ENCODE results near the gene PNKD.
A peak's percentile ranks its signal among the peaks of the same experiment; 100 is the strongest.

PNKD gene

GRCh38 chr2:218290316-218291261 is 20.3 kb downstream of the PNKD start:
- Histone ChIP-seq H4K91ac (ENCODE audit: low read depth, low read length) (peak overlapping the region; percentile 62), H3K27me3 (ENCODE audit: insufficient read depth, low read length) (no peaks in the 10 kb centered on the region), H3K9me3 (ENCODE audit: insufficient read depth, low read depth, low read length) (no peaks in the 10 kb centered on the region), H4K12ac (ENCODE audit: low read depth, low read length) (no peak overlapping the region), H3K4me2 (ENCODE audit: low read length) (peak overlapping the region; percentile 71), H3K14ac (ENCODE audit: low read length) (peak overlapping the region; percentile 41), H2BK120ac (ENCODE audit: insufficient read depth, low read length, poor library complexity) (peak overlapping the region; percentile 74), H3K79me1 (ENCODE audit: low read length) (peaks cover 45% of the 10 kb centered on the region), H3K23ac (ENCODE audit: low read length) (no peak overlapping the region), H2BK12ac (ENCODE audit: low read length) (peak overlapping the region; percentile 46), H3K4me1 (ENCODE audit: control insufficient read depth in 1 of 2, insufficient read depth in 2 of 2, low read length in 2 of 2) (peaks cover 55 to 63% of the 10 kb centered on the region in 2 experiments), H3K4me3 (ENCODE audit: low read depth, low read length) (peak overlapping the region; percentile 9), H4K8ac (ENCODE audit: low read depth, low read length) (peak overlapping the region; percentile 61), H3K27ac (ENCODE audit: low read depth, low read length) (peak overlapping the region; percentile 54), H3K4ac (ENCODE audit: low read depth, low read length) (peak overlapping the region; percentile 51), H2AFZ (ENCODE audit: insufficient read depth, low read length, poor library complexity) (no peak overlapping the region), H3K79me2 (ENCODE audit: control insufficient read depth, insufficient read depth, low read length, poor library complexity) (peaks cover 30% of the 10 kb centered on the region), H3K36me3 (ENCODE audit: control insufficient read depth in 1 of 2, insufficient read depth in 2 of 2, low read length in 2 of 2) (no peaks in the 10 kb centered on the region), H3K9ac (ENCODE audit: low read length) (no peak overlapping the region), H2AK5ac (ENCODE audit: low read length) (peak overlapping the region; percentile 86), H2BK5ac (ENCODE audit: low read depth, low read length, poor library complexity) (peak overlapping the region; percentile 81), H3K18ac (ENCODE audit: low read length) (peak overlapping the region; percentile 84)
- no peak for DNase-seq
- WGBS (ENCODE audit: extremely low coverage, insufficient coverage, insufficient read length): no CpG with 5 or more reads among the region's 12 CpGs

- WGBS (ENCODE audit: extremely low coverage, insufficient coverage, insufficient read length): no CpG with 5 or more reads among the region's 12 CpGs
- Histone ChIP-seq H2BK5ac (ENCODE audit: low read depth, low read length, poor library complexity) (peak overlapping the region; percentile 81), H3K18ac (ENCODE audit: low read length) (peak overlapping the region; percentile 88), H4K91ac (ENCODE audit: low read depth, low read length) (peak overlapping the region; percentile 83), H3K9ac (ENCODE audit: low read length) (peak overlapping the region; percentile 86), H3K4me3 (ENCODE audit: low read depth, low read length) (peak overlapping the region; percentile 77), H3K79me1 (ENCODE audit: low read length) (peaks cover 38% of the 10 kb centered on the region), H3K79me2 (ENCODE audit: control insufficient read depth, insufficient read depth, low read length, poor library complexity) (peaks cover 22% of the 10 kb centered on the region), H3K23ac (ENCODE audit: low read length) (no peak overlapping the region), H2BK120ac (ENCODE audit: insufficient read depth, low read length, poor library complexity) (peak overlapping the region; percentile 39), H3K36me3 (ENCODE audit: control insufficient read depth in 1 of 2, insufficient read depth in 2 of 2, low read length in 2 of 2) (no peaks in the 10 kb centered on the region), H3K14ac (ENCODE audit: low read length) (peak overlapping the region; percentile 82), H3K27ac (ENCODE audit: low read depth, low read length) (peak overlapping the region; percentile 54), H3K4me2 (ENCODE audit: low read length) (peak overlapping the region; percentile 71), H4K8ac (ENCODE audit: low read depth, low read length) (peak overlapping the region; percentile 47), H3K4me1 (ENCODE audit: control insufficient read depth in 1 of 2, insufficient read depth in 2 of 2, low read length in 2 of 2) (peaks cover 46 to 57% of the 10 kb centered on the region in 2 experiments), H3K9me3 (ENCODE audit: insufficient read depth, low read depth, low read length) (no peaks in the 10 kb centered on the region), H2AK5ac (ENCODE audit: low read length) (peak overlapping the region; percentile 86), H2BK12ac (ENCODE audit: low read length) (peak overlapping the region; percentile 46), H3K4ac (ENCODE audit: low read depth, low read length) (peak overlapping the region; percentile 51), H4K12ac (ENCODE audit: low read depth, low read length) (peak overlapping the region; percentile 55), H3K27me3 (ENCODE audit: insufficient read depth, low read length) (no peaks in the 10 kb centered on the region), H2AFZ (ENCODE audit: insufficient read depth, low read length, poor library complexity) (peak overlapping the region; percentile 5)
- no peak for DNase-seq
Measured at GRCh38 chr2:218291318-218292047, 21.2 kb downstream of the PNKD start.

- Histone ChIP-seq H3K14ac (ENCODE audit: low read length) (peak within 1 kb of the TSS; percentile 82), H3K23ac (ENCODE audit: low read length) (no peak within 1 kb of the TSS), H2AFZ (ENCODE audit: insufficient read depth, low read length, poor library complexity) (peak within 1 kb of the TSS; percentile 5), H4K8ac (ENCODE audit: low read depth, low read length) (peak within 1 kb of the TSS; percentile 47), H3K27ac (ENCODE audit: low read depth, low read length) (peak within 1 kb of the TSS; percentile 54), H4K12ac (ENCODE audit: low read depth, low read length) (peak within 1 kb of the TSS; percentile 55), H3K4me1 (ENCODE audit: control insufficient read depth in 1 of 2, insufficient read depth in 2 of 2, low read length in 2 of 2) (peaks cover 41 to 50% of the 10 kb centered on the region in 2 experiments), H3K4me3 (ENCODE audit: low read depth, low read length) (peak within 1 kb of the TSS; percentile 77), H3K36me3 (ENCODE audit: control insufficient read depth in 1 of 2, insufficient read depth in 2 of 2, low read length in 2 of 2) (no peaks in the 10 kb centered on the region), H4K91ac (ENCODE audit: low read depth, low read length) (peak within 1 kb of the TSS; percentile 83), H2BK12ac (ENCODE audit: low read length) (peak within 1 kb of the TSS; percentile 25), H3K79me1 (ENCODE audit: low read length) (peaks cover 33% of the 10 kb centered on the region), H3K9me3 (ENCODE audit: insufficient read depth, low read depth, low read length) (no peaks in the 10 kb centered on the region), H3K4me2 (ENCODE audit: low read length) (peak within 1 kb of the TSS; percentile 71), H2AK5ac (ENCODE audit: low read length) (peak within 1 kb of the TSS; percentile 25), H2BK120ac (ENCODE audit: insufficient read depth, low read length, poor library complexity) (peak within 1 kb of the TSS; percentile 39), H3K79me2 (ENCODE audit: control insufficient read depth, insufficient read depth, low read length, poor library complexity) (peaks cover 20% of the 10 kb centered on the region), H3K4ac (ENCODE audit: low read depth, low read length) (peak within 1 kb of the TSS; percentile 51), H3K9ac (ENCODE audit: low read length) (peak within 1 kb of the TSS; percentile 86), H3K27me3 (ENCODE audit: insufficient read depth, low read length) (no peaks in the 10 kb centered on the region), H3K18ac (ENCODE audit: low read length) (peak within 1 kb of the TSS; percentile 88), H2BK5ac (ENCODE audit: low read depth, low read length, poor library complexity) (peak within 1 kb of the TSS; percentile 51)
- peak; percentile 73 to 91 for DNase-seq
- no CpG with 5 or more reads among the region's 63 CpGs for WGBS (ENCODE audit: extremely low coverage, insufficient coverage, insufficient read length)
Measured at GRCh38 chr2:218292048-218293014, 22.0 kb downstream of the PNKD start, which contains the start of gene TMBIM1. TSS of gene TMBIM1 (minus strand) at chr2:218292503. CDS start at chr2:218282141, 10,362 bp downstream.
